ENCODE measurements around the gene FGFRL1.

GRCh38 chr4:1069394-1069793 is 58.0 kb downstream of the FGFRL1 start:
- TF ChIP-seq EZH2 (IDR thresholded peaks at IDR 0.05; ENCODE audit: borderline replicate concordance, low read length) (no peak), CTCF (IDR thresholded peaks at IDR 0.05; ENCODE audit: low read length) (no peak)

All from OCI-LY1 (cell line).